Stimulated activated CD8-positive, alpha-beta memory T cell treated with anti-CD3 and anti-CD28 coated beads, Interleukin-15, amount 100 ng/mL, for 48 hours (primary cell): ENCODE results near the gene EIF4G3.
"Not testable (repeated sequence)": the region's sequence is repeated elsewhere in the genome, so short reads cannot be mapped to it uniquely, and the experiment has no call there.

Experiments used
- DNase-seq, 2 donors: peaks; one replicate each; pipeline ENCODE4 v3.0.0-alpha.2; 2020; ENCODE audit warnings: low read depth in 2 of 2

The EIF4G3 gene

GRCh38 chr1:21154717-21155116 is 22.0 kb downstream of the EIF4G3 start:
- no peak for DNase-seq

- DNase-seq = no peak
These were observed 23.3 kb downstream of the EIF4G3 start for GRCh38 chr1:21153388-21153787.

GRCh38 chr1:21152423-21153100 is 24.1 kb downstream of the EIF4G3 start:
- no peak for DNase-seq

- DNase-seq = no peak
These were observed 26.8 kb downstream of the EIF4G3 start for GRCh38 chr1:21149855-21150432.

- no peak for DNase-seq
These were observed 27.3 kb downstream of the EIF4G3 start for GRCh38 chr1:21149430-21149854.

- DNase-seq = no peak
These were observed 32.9 kb downstream of the EIF4G3 start for GRCh38 chr1:21143752-21144151.

- DNase-seq = no peak
These were observed 33.6 kb downstream of the EIF4G3 start for GRCh38 chr1:21143138-21143537.

GRCh38 chr1:21141030-21141429 is 35.7 kb downstream of the EIF4G3 start:
- no peak for DNase-seq

- no peak for DNase-seq
These were observed 37.1 kb downstream of the EIF4G3 start for GRCh38 chr1:21139601-21140000.

- DNase-seq = not testable (repeated sequence)
These were observed 40.4 kb downstream of the EIF4G3 start for GRCh38 chr1:21136344-21136743.

- no peak for DNase-seq
These were observed 45.5 kb downstream of the EIF4G3 start for GRCh38 chr1:21131200-21131599.

- no peak for DNase-seq
These were observed 47.3 kb downstream of the EIF4G3 start for GRCh38 chr1:21129407-21129806.

- DNase-seq = no peak
These were observed 50.4 kb downstream of the EIF4G3 start for GRCh38 chr1:21126324-21126723.

GRCh38 chr1:21124846-21125245 is 51.9 kb downstream of the EIF4G3 start:
- DNase-seq = no peak

- no peak for DNase-seq
These were observed 53.3 kb downstream of the EIF4G3 start for GRCh38 chr1:21123287-21123948.

GRCh38 chr1:21121764-21122471 is 54.8 kb downstream of the EIF4G3 start:
- no peak for DNase-seq

- no peak for DNase-seq
These were observed 58.5 kb downstream of the EIF4G3 start for GRCh38 chr1:21118167-21118566.

GRCh38 chr1:21117597-21118001 is 59.1 kb downstream of the EIF4G3 start:
- no peak for DNase-seq

GRCh38 chr1:21117159-21117558 is 59.5 kb downstream of the EIF4G3 start:
- DNase-seq = no peak

- DNase-seq = no peak
These were observed 61.5 kb downstream of the EIF4G3 start for GRCh38 chr1:21115098-21115760.

- no peak for DNase-seq
These were observed 62.3 kb downstream of the EIF4G3 start for GRCh38 chr1:21114431-21114830.

- no peak for DNase-seq
These were observed 66.5 kb downstream of the EIF4G3 start for GRCh38 chr1:21110163-21110562.
